Stimulated activated CD4-positive, alpha-beta T cell treated with anti-CD3 and anti-CD28 coated beads, TNF-alpha, amount 100 ng/mL, for 1 hour (primary cell): ENCODE measurements around the gene RGN.
"Not testable (repeated sequence)": the region's sequence is repeated elsewhere in the genome, so short reads cannot be mapped to it uniquely, and the experiment has no call there.

Experiments
- DNase-seq, 3 donors: peaks; one replicate each; pipeline ENCODE4 v3.0.0-alpha.2; 2020; ENCODE audit warnings: low read depth in 3 of 3, low spot score in 1 of 3

Gene RGN

GRCh38 chrX:47078129-47079043 lies at the start of gene RGN:
RGN (plus strand) TSS chrX:47078443; CDS start chrX:47081145, 2,702 bp downstream.
- DNase-seq, result no peak

DNA sequence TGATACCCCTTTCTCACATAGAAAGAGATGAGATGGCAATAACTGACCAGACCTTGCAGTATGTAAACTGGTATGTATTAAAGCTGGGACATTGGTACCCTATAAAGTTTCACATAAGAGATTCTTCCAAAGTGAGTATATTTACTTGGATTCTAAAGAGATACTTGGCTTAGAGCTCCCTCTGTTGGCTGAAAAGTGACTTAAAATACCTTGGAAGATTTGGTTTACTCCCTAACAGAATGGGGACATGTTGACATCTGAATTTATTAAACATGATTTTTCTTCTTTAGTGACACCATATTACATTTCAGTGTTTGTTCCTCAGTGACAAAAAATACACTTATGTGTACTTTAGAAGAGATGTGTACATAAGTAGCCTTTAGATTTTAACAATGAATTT lies 47.9 kb upstream of the RGN start:
- DNase-seq, result no peak

GRCh38 chrX:47047989-47048388 lies 30.3 kb upstream of the RGN start:
- DNase-seq, result no peak

DNA sequence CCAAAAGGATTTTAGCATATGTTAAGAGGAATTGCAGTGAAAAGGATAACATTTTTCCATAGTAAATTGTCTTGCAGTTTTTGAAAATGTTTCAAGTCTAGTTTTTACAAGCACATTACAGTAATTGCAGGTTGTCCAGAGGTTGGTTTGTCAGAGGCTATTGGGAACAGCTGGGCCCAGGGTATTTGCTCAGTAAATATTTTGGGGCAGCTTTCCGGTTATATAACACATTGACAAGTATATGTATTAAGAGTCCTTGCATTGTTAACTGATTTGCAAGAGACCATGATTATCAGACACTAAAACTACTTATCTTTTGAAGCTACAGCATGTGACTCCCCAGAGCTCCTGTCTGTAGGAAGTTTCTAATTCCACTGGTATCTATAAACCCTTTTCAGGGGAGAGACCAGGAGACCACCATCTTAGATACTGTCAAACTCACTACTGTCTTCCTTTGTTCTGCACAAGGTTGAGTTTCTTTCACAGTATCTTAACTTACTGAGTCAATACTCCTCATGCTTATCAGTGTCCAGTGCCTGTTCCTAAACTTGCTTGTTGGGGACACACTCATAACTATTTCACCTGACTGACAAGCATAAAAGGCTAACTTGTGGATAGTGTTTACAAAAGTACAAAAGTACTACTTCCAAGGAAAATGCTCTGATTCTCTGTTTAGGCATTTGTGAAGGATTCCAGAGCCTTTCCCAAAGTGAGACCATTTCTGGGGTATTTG lies 18.9 kb upstream of the RGN start:
- no peak for DNase-seq

GRCh38 chrX:47060708-47061107 lies 17.5 kb upstream of the RGN start:
- no peak for DNase-seq

DNA sequence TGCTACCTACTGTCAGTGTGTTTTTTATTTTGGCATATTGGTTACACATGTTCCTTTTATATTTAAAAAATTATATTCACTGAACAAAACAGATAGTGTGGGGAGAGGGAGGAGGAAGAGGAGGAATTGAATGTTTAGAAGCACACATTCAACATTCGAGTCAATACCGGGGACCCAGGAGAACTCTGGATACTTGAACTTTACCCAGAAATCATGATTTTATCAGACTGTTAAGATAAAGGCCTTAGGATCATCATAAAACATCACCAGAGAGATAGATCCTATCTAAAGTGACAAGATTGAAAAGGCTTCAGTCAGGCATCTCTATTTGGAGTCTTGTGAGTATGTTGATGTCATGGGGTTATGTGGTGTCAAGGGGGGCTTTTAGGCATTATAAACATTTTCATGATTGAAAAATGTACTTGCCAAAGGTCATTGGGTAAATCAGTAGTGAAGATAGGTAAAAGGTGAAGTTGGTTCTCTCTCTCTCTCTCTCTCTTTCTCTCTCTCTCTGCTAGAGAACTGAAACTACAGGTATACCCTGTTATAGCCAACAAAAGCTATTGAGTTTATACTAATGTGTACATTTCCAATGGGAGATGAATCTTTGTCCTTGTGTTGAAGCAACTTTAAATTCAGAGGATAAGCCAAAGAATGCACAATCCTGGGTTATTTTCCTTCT lies 16.9 kb upstream of the RGN start:
- DNase-seq, result no peak

DNA sequence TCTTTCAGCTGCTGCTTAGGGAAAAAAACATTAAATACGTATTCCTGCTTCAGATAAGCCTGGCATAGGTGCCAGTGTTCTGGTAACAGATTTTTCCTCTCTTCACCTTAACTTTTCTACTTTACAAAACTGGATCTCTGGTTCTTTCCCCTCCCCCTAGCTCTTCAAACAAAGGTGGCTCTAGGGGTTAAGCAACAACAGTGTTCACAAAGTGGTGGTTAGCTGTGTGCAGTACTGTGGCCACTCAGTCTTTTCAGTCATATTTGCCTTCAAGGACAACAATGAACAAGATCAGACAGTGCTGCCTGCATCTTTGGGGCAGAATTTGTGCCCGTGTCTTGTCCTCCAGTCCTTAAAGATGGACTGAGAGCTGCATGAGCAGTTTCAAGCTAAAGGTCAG lies 15.1 kb upstream of the RGN start:
- no peak for DNase-seq

DNA sequence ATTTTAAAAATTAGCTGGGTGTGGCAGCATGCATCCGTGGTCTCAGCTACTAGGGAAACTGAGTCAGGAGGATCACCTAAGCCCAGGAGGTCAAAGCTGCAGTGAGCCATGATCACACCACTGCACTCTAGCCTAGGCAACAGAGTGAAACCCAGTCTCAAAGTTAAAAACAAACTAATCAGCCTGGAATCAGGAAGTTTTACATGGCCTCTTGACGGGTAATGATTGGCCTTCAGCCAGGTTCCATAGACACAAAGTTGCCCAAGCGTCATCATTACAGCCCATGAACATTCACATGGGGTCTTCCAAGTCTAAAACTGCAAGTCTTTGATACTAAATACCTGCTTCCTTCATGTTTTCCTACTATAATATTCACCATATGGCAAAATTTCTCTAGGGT lies 10.0 kb upstream of the RGN start:
- DNase-seq, result no peak

- no peak for DNase-seq
These were observed 9.5 kb upstream of the RGN start for GRCh38 chrX:47068720-47069119.

GRCh38 chrX:47080215-47080914 lies 2.1 kb downstream of the RGN start:
- DNase-seq, result no peak

- no peak for DNase-seq
These were observed 2.6 kb downstream of the RGN start for GRCh38 chrX:47080915-47081236.

DNA sequence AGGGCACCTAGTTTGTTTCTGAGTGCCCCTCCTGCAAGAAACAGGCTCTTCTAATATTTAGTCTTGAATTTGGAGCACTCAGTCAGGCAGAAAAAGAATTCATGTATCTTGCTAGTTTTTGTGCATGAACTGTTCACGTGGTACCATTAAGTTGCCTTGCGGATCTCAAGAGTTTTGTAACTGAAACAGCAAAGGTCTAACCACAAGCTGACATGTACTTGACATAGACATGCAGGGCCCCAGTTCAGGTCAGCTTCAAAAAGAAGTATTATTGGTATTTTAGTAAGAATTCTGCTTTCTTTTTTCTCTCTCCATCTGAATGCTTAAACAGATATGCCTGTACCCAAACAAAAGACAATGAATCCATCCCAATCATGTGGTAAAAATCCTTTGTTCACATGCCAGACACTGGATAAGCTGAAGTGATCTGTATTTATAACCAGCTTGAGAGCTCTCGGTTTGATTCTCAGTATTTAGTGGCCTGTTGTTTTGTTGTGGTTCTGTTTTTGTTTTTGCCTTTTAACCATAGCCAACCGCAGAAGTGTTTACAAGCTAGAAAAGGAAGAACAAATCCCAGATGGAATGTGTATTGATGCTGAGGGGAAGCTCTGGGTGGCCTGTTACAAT lies 13.0 kb downstream of the RGN start:
- no peak for DNase-seq

DNA sequence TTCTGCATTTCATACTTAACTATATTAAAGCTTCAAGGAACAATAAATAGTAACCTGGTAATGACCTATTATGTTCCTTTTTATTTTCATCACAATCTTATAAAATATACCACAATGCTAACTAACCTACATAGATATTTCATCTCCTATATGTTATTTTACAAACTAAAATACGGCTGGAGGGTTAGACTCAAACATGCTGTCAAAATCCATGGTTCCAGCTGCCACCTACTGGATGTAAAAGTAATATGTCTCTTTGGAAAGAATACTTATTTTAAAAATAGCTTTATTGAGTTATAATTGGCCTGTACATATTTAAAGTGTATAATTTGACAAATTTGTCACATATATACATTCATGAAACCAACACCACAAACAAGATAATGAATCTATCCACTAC lies 15.0 kb downstream of the RGN start:
- DNase-seq, result no peak

DNA sequence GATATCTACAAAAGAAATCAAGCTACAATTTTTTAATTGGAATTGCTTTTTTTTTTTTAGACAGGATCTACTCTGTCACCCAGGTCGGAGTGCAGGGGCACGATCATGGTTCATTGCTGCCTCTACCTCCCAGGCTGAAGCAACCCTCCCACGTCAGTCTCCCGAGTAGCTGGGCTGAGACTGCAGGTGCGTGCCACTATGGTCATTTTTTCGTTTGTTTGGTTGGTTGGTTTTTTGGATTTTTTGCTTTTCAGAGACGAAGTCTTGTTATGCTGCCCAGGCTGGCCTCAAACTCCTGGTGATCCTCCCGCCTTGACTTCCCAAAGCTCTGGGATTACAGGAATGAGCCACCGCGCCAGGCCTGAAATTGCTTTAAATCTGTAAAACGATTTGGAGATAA lies 15.6 kb downstream of the RGN start:
- no peak for DNase-seq

GRCh38 chrX:47097018-47097417 lies 18.8 kb downstream of the RGN start:
- DNase-seq, result no peak

DNA sequence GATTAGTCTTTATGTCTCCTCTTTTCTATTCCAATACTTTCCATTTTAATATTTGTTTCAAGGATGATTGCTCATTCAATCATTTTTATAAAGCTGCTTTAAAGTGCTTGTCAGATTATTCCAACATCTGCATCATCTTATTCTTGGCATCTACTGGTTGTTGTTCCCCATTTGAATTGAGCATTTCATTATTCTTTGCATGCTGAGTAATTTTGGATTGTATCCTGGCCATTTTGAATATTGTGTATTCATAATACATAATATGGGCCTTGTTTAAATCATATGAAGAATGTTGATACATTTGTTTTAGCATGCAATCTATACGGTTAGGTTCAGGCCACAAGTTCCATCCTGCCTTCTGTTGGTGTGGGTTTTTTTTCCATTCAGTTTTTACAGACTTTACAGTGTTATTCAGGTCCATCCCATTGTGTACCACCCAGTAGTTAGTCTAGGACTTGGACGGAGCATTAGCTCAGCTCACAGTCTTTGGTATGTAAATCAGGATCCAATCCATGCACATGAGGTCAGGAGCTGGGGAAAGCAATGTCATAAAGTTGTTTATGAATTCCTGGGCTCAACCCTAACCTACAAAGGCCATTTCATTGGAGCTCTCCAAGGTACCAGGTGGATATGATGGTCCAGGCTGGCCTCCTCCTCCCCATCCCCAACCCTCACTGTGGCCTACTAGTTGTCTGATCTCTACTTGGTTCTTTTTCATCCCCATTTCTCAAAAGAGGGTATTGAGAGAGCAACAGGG lies 20.3 kb downstream of the RGN start:
- DNase-seq, result no peak

GRCh38 chrX:47101206-47101605 lies 23.0 kb downstream of the RGN start:
- no peak for DNase-seq

- not testable (repeated sequence) for DNase-seq
These were observed 32.8 kb downstream of the RGN start for GRCh38 chrX:47110936-47111615.

DNA sequence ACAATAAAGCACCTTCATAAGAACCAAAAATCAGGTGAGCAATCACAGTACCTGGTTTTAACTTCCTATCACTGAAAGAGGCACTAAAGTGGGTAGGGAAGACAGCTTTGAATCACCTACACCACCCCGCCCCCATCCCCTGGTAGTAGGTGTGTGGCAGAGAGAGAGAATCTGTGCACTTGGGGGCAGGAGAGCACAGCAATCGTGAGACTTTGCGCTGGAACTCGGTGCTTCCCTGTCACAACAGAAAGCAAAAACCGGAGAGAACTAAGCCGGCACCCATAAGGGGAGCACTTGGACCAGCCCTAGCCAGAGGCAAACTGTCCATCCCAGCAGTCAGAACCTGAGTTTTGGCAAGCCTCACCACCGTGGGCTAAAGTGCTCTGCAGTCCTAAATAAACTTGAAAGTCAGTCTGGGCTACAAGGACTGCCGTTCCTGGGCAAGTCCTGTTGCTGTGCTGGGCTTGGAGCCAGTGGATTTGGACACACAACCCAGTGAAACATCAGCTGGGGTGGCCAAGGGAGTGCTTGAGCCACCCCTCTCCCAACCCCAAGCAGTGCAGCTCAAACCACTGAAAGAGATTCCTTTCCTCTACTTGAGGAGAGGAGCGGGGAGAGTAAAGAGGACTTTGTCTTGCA lies 34.2 kb downstream of the RGN start:
- DNase-seq, result no peak
